GM10847 (cell line): ENCODE measurements around the gene LRRTM4.

Experiments
- POLR2A ChIP-seq: IDR thresholded peaks from 2 replicates; pipeline ENCODE4 v1.6.1; 2011; ENCODE audit not compliant: insufficient read length; ENCODE audit errors: extremely low read depth

Gene LRRTM4

DNA sequence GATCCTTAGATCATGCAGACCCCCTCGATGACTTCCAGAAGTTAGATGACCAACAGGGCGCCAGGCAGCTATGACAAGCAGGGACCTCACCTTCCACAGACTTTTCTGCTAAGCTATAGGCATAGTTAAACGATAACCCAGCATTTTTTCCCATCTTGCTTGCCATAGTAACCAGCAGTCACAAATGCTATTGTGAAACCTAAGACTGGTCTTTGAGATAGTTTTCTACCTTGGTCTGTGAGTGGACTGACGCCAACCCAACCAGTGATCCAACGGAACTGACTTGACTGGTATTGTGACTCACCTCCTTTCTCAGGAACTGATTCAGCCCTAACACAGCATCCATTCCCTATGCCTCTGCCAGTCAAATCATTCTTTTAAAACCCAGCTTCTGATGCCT, 361.2 kb downstream of the LRRTM4 start:
- TF ChIP-seq POLR2A: no peak

DNA sequence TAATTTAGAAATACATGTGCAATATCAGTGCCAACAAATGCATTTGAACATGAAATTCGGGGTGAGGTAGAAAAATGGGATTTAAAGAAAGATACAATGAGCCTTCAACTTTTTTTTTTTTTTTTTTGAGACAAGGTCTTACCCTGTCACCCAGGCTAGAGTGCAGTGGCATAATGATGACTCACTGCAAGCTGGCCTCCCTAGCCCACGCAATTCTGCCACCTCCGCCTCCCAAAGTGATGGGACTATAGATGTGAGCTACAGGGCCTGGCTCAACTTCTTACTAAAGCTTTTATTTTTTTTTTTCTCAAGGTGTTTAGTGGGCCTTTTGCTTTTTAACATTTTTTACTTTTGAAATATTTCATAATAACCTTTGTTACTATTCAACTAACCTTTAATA, 365.6 kb downstream of the LRRTM4 start:
- no peak for TF ChIP-seq POLR2A

DNA sequence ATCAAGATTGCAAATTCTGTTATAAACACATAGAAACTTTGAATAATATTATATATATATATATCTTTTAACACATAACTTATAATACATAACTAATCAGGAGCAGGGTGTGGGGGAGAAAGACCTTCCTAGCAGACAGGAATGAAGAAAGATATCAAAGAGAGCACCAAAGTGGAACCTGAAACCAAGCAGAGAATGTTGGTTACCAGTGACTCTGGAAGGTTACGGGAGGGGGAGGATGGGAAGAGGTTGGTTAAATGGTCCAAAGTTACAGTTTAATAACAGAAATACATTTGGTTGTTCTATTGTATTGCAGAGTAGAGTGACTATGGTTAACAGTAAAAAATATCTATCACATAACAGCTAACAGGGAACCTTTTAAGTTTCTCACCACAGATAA, 366.7 kb downstream of the LRRTM4 start:
- no peak for TF ChIP-seq POLR2A

- no peak for TF ChIP-seq POLR2A
These were observed 372.6 kb downstream of the LRRTM4 start for GRCh38 chr2:77149565-77149964.

- TF ChIP-seq POLR2A: no peak
These were observed 375.0 kb downstream of the LRRTM4 start for GRCh38 chr2:77147153-77147552.

GRCh38 chr2:77144772-77145171, 377.4 kb downstream of the LRRTM4 start:
- no peak for TF ChIP-seq POLR2A

GRCh38 chr2:77142141-77142540, 380.0 kb downstream of the LRRTM4 start:
- TF ChIP-seq POLR2A: no peak

DNA sequence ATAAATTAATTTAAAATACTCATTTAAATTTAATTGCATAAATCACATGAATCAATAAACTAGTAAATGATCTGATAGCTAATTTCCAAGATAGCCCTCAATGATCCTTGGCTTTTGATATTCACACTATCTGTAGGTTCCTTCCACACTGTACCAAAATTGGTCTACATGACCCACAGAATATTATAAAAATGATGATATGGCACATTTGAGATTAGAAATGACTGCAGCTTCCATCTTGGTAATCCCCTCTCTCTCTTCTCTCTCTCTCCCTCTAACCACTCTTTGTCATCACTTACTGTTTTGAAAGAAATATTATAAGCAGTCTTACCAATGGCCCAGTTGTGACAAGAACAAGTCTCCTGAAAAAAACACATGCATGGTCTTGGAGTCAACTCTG, 394.8 kb downstream of the LRRTM4 start:
- TF ChIP-seq POLR2A: no peak

- TF ChIP-seq POLR2A: no peak
These were observed 400.7 kb downstream of the LRRTM4 start for GRCh38 chr2:77121518-77121917.

- TF ChIP-seq POLR2A: no peak
These were observed 402.8 kb downstream of the LRRTM4 start for GRCh38 chr2:77119333-77119732.

GRCh38 chr2:77108915-77109314, 413.3 kb downstream of the LRRTM4 start:
- no peak for TF ChIP-seq POLR2A

DNA sequence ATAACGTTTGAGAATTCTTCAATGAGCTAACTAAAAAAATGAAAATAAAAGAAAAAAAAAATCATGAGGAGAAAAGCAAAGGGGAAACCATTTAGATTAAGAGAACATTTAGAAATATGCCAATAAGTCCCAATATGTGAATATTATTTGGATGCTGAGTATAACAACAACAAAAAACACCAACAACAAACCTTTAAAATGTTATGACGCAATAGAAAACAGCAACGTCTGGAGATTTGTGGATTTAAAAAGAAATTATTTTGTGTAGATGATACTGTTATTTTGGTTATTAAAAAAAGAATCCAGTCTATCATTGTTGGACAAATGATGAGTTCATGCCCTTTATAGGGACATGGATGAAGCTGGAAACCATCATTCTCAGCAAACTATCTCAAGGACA, 417.2 kb downstream of the LRRTM4 start:
- no peak for TF ChIP-seq POLR2A

DNA sequence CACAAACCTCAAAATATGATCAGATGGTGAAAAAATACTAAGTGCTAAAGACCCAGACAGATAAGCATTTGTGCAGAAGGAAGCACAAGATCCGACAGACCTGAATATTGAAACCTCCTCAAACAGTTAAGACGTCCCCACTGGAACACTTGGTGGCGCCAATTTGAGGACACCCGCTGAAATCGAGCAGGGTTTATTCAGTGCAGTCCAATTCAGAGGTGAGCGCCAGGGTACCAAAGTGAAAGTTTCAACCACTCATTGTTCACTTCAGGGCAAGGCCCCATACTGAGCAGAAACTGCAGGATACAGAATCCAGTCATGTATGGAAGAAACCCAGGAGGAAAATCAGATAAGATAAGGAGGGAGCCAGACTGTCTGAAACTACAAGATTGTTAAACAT, 417.6 kb downstream of the LRRTM4 start:
- TF ChIP-seq POLR2A: no peak

GRCh38 chr2:77102927-77103326, 419.2 kb downstream of the LRRTM4 start:
- TF ChIP-seq POLR2A: no peak

DNA sequence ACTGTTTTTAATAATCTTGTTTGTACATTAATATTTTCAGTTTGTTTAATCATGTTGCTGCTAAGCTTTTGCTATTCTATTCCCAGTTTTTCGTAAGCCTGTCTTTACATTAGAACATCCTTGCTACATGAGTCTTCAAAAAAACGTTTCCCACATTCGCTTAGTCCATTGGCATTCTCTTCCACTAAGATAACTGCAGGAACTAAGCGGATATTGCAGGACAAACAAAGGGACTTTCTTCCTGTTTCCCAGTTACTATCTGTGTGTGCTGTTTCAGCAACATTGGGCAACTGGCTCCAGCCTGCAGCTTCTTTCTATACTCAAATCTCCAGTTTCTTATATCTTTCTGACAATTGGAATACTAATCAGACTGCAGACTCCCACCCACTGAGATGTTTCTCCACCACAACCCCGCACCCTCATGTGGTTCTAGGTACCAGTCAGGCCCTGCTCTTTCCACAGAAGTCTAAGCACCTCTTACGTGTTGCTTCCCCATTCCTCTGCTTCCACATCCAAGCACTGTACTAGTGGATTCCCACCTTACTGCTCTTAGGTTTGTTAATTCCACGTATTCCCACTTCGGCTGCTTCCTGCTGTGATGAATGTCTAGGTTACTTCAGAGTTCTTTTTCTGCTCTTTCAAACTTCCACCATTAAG, 420.3 kb downstream of the LRRTM4 start:
- no peak for TF ChIP-seq POLR2A

DNA sequence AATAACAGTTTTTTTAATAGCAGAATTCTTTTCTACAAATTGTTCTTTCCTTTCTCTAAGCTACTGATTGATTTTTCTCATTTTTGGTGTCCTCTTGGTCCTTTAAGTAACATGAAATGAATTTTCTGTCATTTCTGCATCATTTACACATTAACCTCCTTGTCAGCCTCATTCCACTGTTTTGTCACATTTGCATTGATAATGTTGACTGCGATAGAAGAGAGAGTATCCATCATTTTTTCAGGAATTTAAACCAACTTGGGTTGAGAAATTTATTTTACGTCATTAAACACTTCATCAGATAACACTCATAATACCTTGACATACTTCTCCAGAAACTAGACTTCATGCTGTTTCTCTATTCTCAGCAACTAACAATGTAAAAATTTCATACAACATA, 422.2 kb downstream of the LRRTM4 start:
- TF ChIP-seq POLR2A: no peak

GRCh38 chr2:77095096-77095495, 427.1 kb downstream of the LRRTM4 start:
- no peak for TF ChIP-seq POLR2A
